ENCODE data around the gene AMHR2. TPM values are rescaled to one million over a fixed set of nuclear protein-coding genes. Genes with fewer than 3 reads are reported as not detected.

Gene AMHR2
- total and polyA plus RNA-seq, 9 of the 15 experiments (the other 6 are each of a cell fraction or from before 2014, with no cell fraction given) = 8.9 to 49.7 (median 19.3) TPM

DNA sequence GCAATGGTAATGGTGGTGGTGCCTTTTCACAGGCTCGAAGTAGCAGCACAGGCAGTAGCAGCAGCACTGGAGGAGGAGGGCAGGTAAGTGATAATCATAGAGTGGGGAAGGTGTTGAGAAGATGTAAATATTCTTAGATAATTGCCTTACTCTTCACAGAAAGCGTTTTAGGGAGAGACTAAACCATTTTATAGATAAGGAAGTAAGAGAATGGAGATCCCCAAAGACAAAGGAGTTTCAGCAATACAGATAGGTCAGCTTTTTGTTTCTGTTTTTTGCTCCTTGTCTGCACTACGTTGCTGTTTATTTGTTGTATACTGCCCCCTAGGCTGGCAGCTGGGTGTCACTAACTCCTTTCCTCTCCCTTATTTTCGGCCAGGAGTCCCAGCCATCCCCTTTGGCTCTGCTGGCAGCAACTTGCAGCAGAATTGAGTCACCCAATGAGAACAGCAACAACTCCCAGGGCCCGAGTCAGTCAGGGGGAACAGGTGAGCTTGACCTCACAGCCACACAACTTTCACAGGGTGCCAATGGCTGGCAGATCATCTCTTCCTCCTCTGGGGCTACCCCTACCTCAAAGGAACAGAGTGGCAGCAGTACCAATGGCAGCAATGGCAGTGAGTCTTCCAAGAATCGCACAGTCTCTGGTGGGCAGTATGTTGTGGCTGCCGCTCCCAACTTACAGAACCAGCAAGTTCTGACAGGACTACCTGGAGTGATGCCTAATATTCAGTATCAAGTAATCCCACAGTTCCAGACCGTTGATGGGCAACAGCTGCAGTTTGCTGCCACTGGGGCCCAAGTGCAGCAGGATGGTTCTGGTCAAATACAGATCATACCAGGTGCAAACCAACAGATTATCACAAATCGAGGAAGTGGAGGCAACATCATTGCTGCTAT lies 41.7 kb upstream of the AMHR2 start (continued):
- TF ChIP-seq, protein P1, sequence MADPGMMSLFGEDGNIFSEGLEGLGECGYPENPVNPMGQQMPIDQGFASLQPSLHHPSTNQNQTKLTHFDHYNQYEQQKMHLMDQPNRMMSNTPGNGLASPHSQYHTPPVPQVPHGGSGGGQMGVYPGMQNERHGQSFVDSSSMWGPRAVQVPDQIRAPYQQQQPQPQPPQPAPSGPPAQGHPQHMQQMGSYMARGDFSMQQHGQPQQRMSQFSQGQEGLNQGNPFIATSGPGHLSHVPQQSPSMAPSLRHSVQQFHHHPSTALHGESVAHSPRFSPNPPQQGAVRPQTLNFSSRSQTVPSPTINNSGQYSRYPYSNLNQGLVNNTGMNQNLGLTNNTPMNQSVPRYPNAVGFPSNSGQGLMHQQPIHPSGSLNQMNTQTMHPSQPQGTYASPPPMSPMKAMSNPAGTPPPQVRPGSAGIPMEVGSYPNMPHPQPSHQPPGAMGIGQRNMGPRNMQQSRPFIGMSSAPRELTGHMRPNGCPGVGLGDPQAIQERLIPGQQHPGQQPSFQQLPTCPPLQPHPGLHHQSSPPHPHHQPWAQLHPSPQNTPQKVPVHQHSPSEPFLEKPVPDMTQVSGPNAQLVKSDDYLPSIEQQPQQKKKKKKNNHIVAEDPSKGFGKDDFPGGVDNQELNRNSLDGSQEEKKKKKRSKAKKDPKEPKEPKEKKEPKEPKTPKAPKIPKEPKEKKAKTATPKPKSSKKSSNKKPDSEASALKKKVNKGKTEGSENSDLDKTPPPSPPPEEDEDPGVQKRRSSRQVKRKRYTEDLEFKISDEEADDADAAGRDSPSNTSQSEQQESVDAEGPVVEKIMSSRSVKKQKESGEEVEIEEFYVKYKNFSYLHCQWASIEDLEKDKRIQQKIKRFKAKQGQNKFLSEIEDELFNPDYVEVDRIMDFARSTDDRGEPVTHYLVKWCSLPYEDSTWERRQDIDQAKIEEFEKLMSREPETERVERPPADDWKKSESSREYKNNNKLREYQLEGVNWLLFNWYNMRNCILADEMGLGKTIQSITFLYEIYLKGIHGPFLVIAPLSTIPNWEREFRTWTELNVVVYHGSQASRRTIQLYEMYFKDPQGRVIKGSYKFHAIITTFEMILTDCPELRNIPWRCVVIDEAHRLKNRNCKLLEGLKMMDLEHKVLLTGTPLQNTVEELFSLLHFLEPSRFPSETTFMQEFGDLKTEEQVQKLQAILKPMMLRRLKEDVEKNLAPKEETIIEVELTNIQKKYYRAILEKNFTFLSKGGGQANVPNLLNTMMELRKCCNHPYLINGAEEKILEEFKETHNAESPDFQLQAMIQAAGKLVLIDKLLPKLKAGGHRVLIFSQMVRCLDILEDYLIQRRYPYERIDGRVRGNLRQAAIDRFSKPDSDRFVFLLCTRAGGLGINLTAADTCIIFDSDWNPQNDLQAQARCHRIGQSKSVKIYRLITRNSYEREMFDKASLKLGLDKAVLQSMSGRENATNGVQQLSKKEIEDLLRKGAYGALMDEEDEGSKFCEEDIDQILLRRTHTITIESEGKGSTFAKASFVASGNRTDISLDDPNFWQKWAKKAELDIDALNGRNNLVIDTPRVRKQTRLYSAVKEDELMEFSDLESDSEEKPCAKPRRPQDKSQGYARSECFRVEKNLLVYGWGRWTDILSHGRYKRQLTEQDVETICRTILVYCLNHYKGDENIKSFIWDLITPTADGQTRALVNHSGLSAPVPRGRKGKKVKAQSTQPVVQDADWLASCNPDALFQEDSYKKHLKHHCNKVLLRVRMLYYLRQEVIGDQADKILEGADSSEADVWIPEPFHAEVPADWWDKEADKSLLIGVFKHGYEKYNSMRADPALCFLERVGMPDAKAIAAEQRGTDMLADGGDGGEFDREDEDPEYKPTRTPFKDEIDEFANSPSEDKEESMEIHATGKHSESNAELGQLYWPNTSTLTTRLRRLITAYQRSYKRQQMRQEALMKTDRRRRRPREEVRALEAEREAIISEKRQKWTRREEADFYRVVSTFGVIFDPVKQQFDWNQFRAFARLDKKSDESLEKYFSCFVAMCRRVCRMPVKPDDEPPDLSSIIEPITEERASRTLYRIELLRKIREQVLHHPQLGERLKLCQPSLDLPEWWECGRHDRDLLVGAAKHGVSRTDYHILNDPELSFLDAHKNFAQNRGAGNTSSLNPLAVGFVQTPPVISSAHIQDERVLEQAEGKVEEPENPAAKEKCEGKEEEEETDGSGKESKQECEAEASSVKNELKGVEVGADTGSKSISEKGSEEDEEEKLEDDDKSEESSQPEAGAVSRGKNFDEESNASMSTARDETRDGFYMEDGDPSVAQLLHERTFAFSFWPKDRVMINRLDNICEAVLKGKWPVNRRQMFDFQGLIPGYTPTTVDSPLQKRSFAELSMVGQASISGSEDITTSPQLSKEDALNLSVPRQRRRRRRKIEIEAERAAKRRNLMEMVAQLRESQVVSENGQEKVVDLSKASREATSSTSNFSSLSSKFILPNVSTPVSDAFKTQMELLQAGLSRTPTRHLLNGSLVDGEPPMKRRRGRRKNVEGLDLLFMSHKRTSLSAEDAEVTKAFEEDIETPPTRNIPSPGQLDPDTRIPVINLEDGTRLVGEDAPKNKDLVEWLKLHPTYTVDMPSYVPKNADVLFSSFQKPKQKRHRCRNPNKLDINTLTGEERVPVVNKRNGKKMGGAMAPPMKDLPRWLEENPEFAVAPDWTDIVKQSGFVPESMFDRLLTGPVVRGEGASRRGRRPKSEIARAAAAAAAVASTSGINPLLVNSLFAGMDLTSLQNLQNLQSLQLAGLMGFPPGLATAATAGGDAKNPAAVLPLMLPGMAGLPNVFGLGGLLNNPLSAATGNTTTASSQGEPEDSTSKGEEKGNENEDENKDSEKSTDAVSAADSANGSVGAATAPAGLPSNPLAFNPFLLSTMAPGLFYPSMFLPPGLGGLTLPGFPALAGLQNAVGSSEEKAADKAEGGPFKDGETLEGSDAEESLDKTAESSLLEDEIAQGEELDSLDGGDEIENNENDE (IDR thresholded peaks at IDR 0.05; ENCODE audit: low read depth, low read length) = no peak
- TF ChIP-seq SIN3A (IDR thresholded peaks at IDR 0.05; ENCODE audit: borderline replicate concordance in 2 of 2, control insufficient read depth in 1 of 2, low read depth in 2 of 2, low read length in 2 of 2) (no peak), TCF3 (CRISPR knock-in tag; IDR thresholded peaks at IDR 0.05) (no peak), SMARCA5 (IDR thresholded peaks at IDR 0.05) (0 out of 2 replicates have a peak, but pooled peaks have one; percentile 48), ZNF57 (CRISPR knock-in tag; IDR thresholded peaks at IDR 0.05) (no peak), ZNF212 (CRISPR knock-in tag; IDR thresholded peaks at IDR 0.05) (no peak), RB1 (IDR thresholded peaks at IDR 0.05; ENCODE audit: low read depth) (no peak; the same call in 1 of the 2 replicates), EGR1 (conservative IDR thresholded peaks at IDR 0.05) (no peak), BRD9 (IDR thresholded peaks at IDR 0.05; ENCODE audit: low read depth, partially characterized antibody) (peak; percentile 75), ZNF668 (CRISPR knock-in tag; IDR thresholded peaks at IDR 0.05) (no peak)
- TF ChIP-seq, protein P2, sequence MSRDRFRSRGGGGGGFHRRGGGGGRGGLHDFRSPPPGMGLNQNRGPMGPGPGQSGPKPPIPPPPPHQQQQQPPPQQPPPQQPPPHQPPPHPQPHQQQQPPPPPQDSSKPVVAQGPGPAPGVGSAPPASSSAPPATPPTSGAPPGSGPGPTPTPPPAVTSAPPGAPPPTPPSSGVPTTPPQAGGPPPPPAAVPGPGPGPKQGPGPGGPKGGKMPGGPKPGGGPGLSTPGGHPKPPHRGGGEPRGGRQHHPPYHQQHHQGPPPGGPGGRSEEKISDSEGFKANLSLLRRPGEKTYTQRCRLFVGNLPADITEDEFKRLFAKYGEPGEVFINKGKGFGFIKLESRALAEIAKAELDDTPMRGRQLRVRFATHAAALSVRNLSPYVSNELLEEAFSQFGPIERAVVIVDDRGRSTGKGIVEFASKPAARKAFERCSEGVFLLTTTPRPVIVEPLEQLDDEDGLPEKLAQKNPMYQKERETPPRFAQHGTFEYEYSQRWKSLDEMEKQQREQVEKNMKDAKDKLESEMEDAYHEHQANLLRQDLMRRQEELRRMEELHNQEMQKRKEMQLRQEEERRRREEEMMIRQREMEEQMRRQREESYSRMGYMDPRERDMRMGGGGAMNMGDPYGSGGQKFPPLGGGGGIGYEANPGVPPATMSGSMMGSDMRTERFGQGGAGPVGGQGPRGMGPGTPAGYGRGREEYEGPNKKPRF (IDR thresholded peaks at IDR 0.05; ENCODE audit: low read depth, low read length) = no peak
- TF ChIP-seq, protein P3, sequence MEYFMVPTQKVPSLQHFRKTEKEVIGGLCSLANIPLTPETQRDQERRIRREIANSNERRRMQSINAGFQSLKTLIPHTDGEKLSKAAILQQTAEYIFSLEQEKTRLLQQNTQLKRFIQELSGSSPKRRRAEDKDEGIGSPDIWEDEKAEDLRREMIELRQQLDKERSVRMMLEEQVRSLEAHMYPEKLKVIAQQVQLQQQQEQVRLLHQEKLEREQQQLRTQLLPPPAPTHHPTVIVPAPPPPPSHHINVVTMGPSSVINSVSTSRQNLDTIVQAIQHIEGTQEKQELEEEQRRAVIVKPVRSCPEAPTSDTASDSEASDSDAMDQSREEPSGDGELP (CRISPR knock-in tag; IDR thresholded peaks at IDR 0.05; ENCODE audit: borderline replicate concordance) = peak; percentile 69

All from K562 (cell line).